H1 (cell line): ENCODE data around the gene LRTM2. TPM values are rescaled to one million over a fixed set of nuclear protein-coding genes. Genes with fewer than 3 reads are reported as not detected.

Experiments
- CTCF ChIA-PET: fragments of 300-600 bp; sonication (Branson Sonifier 250); formaldehyde crosslinking; loops from one replicate; lab custom pipeline; 2021; ENCODE audit not compliant: partially characterized antibody; lab: Charles Lee
- POLR2A ChIA-PET: fragments of 300-600 bp; sonication (Branson Sonifier 250); formaldehyde crosslinking; loops from one replicate; lab custom pipeline; 2021; ENCODE audit warnings: inconsistent platforms; ENCODE audit not compliant: partially characterized antibody; lab: Charles Lee
- DNase-seq, 2 experiments: peaks; one replicate each; pipeline versions ENCODE4 v3.0.0 to v3.0.0-alpha.2; 2010 to 2022; ENCODE audit warnings: low spot score in 2 of 2, low read depth in 1 of 2, mixed read lengths in 1 of 2
- FAIRE-seq: peaks from 2 replicates; lab custom pipeline; 2011; peaks lifted over from hg19 to GRCh38; lab: Jason Lieb, UNC
- H2AFZ ChIP-seq: 2 replicates; pipeline ENCODE4 v1.8.1; 2012; ENCODE audit warnings: low read length, inconsistent platforms
- H2AK5ac ChIP-seq: 2 replicates; pipeline ENCODE4 v1.6.1; 2013; ENCODE audit warnings: low read depth, low read length
- H2BK120ac ChIP-seq: replicated peaks from 2 replicates; pipeline ENCODE3; 2013; ENCODE audit warnings: low read depth, low read length, inconsistent platforms
- H2BK12ac ChIP-seq: 2 replicates; pipeline ENCODE4 v1.6.1; 2013; ENCODE audit warnings: low read depth, low read length
- H2BK15ac ChIP-seq: 2 replicates; pipeline ENCODE4 v1.6.1; 2013; ENCODE audit warnings: low read length
- H2BK20ac ChIP-seq: 2 replicates; pipeline ENCODE4 v1.6.1; 2013; ENCODE audit warnings: low read length
- H2BK5ac ChIP-seq: 2 replicates; pipeline ENCODE4 v1.6.1; 2013; ENCODE audit warnings: low read depth, low read length
- H3K14ac ChIP-seq: 2 replicates; pipeline ENCODE4 v1.6.1; 2013; ENCODE audit warnings: inconsistent platforms; ENCODE audit not compliant: insufficient read length
- H3K18ac ChIP-seq: 2 replicates; pipeline ENCODE4 v1.6.1; 2013; ENCODE audit warnings: low read length; ENCODE audit errors: extremely low read depth
- H3K23ac ChIP-seq: 2 replicates; pipeline ENCODE4 v1.6.1; 2013; ENCODE audit warnings: inconsistent platforms; ENCODE audit not compliant: insufficient read length
- H3K23me2 ChIP-seq: 2 replicates; pipeline ENCODE4 v1.6.1; 2013; ENCODE audit warnings: low read depth, low read length
- H3K27ac ChIP-seq: 2 replicates; pipeline ENCODE4 v1.6.1; 2011; ENCODE audit warnings: low read depth, low read length, inconsistent platforms
- H3K27me3 ChIP-seq, 4 experiments: replicated peaks in 1 of 4; 1 replicate in 1 of 4; 2 replicates in 3 of 4; pipeline versions ENCODE4 v1.6.1 to v1.8.1; 2011 to 2013; ENCODE audit warnings: low read length in 3 of 4, mild to moderate bottlenecking in 3 of 4, inconsistent platforms in 2 of 4, mixed read lengths in 2 of 4, moderate library complexity in 1 of 4; ENCODE audit not compliant: control insufficient read depth in 3 of 4, insufficient read depth in 3 of 4; ENCODE audit errors: extremely low read depth in 1 of 4
- H3K36me3 ChIP-seq, 4 experiments: 2 replicates each; pipeline versions ENCODE4 v1.6.1 to v1.8.1; 2011 to 2013; ENCODE audit warnings: mild to moderate bottlenecking in 4 of 4, low read length in 3 of 4, moderate library complexity in 2 of 4, control low read depth in 1 of 4, inconsistent platforms in 1 of 4; ENCODE audit not compliant: insufficient read depth in 4 of 4, control insufficient read depth in 2 of 4
- H3K4ac ChIP-seq: replicated peaks from 2 replicates; pipeline ENCODE3; 2013; ENCODE audit warnings: low read length, low read depth, mixed read lengths, inconsistent platforms; ENCODE audit not compliant: insufficient read length
- H3K4me1 ChIP-seq, 4 experiments: replicated peaks in 1 of 4; 1 replicate in 1 of 4; 2 replicates in 3 of 4; pipeline versions ENCODE4 v1.6.1 to v1.8.1; 2011 to 2013; ENCODE audit warnings: low read length in 3 of 4, inconsistent platforms in 2 of 4, mixed read lengths in 1 of 4; ENCODE audit not compliant: insufficient read depth in 4 of 4, control insufficient read depth in 3 of 4
- H3K4me2 ChIP-seq, 2 experiments: 2 replicates each; pipeline versions ENCODE4 v1.6.1 to v1.8.1; 2011 to 2013; ENCODE audit warnings: low read depth in 2 of 2, low read length in 2 of 2, control low read depth in 1 of 2, inconsistent platforms in 1 of 2, mild to moderate bottlenecking in 1 of 2; ENCODE audit not compliant: insufficient read depth in 1 of 2
- H3K4me3 ChIP-seq, 4 experiments: fragments of 200-600, 300-600 bp in 1 of 4; sonication (generic), shearing (Covaris generic), sonication (Bioruptor Twin) in 1 of 4; 2 replicates each; pipeline versions ENCODE4 v1.5.1 to v1.8.1; 2011 to 2016; ENCODE audit warnings: low read length in 4 of 4, low read depth in 3 of 4, control low read depth in 2 of 4, inconsistent platforms in 2 of 4, mild to moderate bottlenecking in 2 of 4, mixed read lengths in 1 of 4, moderate library complexity in 1 of 4; ENCODE audit not compliant: insufficient read depth in 2 of 4; ENCODE audit errors: extremely low read depth in 1 of 4
- H3K56ac ChIP-seq: replicated peaks from 2 replicates; pipeline ENCODE3; 2013; ENCODE audit warnings: low read depth, mild to moderate bottlenecking, mixed read lengths, low read length, inconsistent platforms; ENCODE audit not compliant: insufficient read length
- H3K79me1 ChIP-seq: 2 replicates; pipeline ENCODE4 v1.6.1; 2013; ENCODE audit warnings: low read depth, low read length, control low read depth
- H3K79me2 ChIP-seq, 2 experiments: 2 replicates each; pipeline versions ENCODE4 v1.6.1 to v1.8.1; 2012 to 2013; ENCODE audit warnings: low read length in 2 of 2, mild to moderate bottlenecking in 2 of 2, inconsistent platforms in 1 of 2; ENCODE audit not compliant: insufficient read depth in 2 of 2, control insufficient read depth in 1 of 2
- H3K9ac ChIP-seq, 4 experiments: replicated peaks in 1 of 4; 1 replicate in 1 of 4; 2 replicates in 3 of 4; pipeline versions ENCODE4 v1.6.1 to v1.8.1; 2011 to 2013; ENCODE audit warnings: low read depth in 3 of 4, low read length in 3 of 4, control low read depth in 2 of 4, mild to moderate bottlenecking in 2 of 4, moderate library complexity in 2 of 4, inconsistent platforms in 1 of 4; ENCODE audit errors: extremely low read depth in 1 of 4
- H3K9me3 ChIP-seq, 2 experiments: 2 replicates each; pipeline versions ENCODE4 v1.6.1 to v1.8.1; 2012 to 2013; ENCODE audit warnings: mild to moderate bottlenecking in 2 of 2, moderate library complexity in 2 of 2, control low read depth in 1 of 2, inconsistent platforms in 1 of 2, low read depth in 1 of 2, low read length in 1 of 2, mixed read lengths in 1 of 2; ENCODE audit not compliant: insufficient read depth in 2 of 2
- H4K20me1 ChIP-seq, 2 experiments: replicated peaks in 1 of 2; 2 replicates each; pipeline versions ENCODE3 to v1.8.1; 2011 to 2013; ENCODE audit warnings: inconsistent platforms in 2 of 2, low read length in 2 of 2, mild to moderate bottlenecking in 1 of 2; ENCODE audit not compliant: insufficient read depth in 2 of 2, control insufficient read depth in 1 of 2
- H4K5ac ChIP-seq: 2 replicates; pipeline ENCODE4 v1.6.1; 2013; ENCODE audit warnings: low read length, low read depth, mixed read lengths, inconsistent platforms; ENCODE audit not compliant: insufficient read length
- H4K8ac ChIP-seq: 2 replicates; pipeline ENCODE4 v1.8.0; 2013; ENCODE audit warnings: mild to moderate bottlenecking, moderate library complexity, low read length, inconsistent platforms; ENCODE audit not compliant: insufficient read depth; ENCODE audit errors: extremely low read depth
- H4K91ac ChIP-seq: replicated peaks from 2 replicates; pipeline ENCODE3; 2013; ENCODE audit warnings: low read length, mixed read lengths, inconsistent platforms; ENCODE audit not compliant: insufficient read length
- ATF2 ChIP-seq: IDR thresholded peaks from 2 replicates; pipeline ENCODE4 v1.6.1; 2012; ENCODE audit warnings: low read length, inconsistent platforms
- WGBS, 2 experiments: shearing (Covaris generic) in 1 of 2; methylation state at CpG; one replicate each; pipeline versions ENCODE4 v1.1.6 to v1.1.7; 2013 to 2015; ENCODE audit warnings: low lambda C conversion rate in 2 of 2, mixed read lengths in 2 of 2, inconsistent platforms in 1 of 2, low coverage in 1 of 2, missing lambda C conversion rate in 1 of 2; ENCODE audit not compliant: insufficient replicate concordance in 2 of 2, insufficient coverage in 1 of 2, insufficient read length in 1 of 2; ENCODE audit errors: extremely low coverage in 1 of 2, missing lambda C conversion rate in 1 of 2; 5-methylcytosine and 5-hydroxymethylcytosine counted together
- polyA plus RNA-seq, 7 experiments: library from polyadenylated mRNA; depleted of rRNA in 3 of 7; stranded (reverse) in 5 of 7; unstranded in 2 of 7; fragments of >200 nt in 5 of 7; fragments of 200-250 nt in 2 of 7; gene quantifications; 1 replicate in 5 of 7; 2 replicates in 1 of 7; 4 replicates in 1 of 7; pipeline versions ENCODE4 v1.2.1 to v1.2.3, GENCODE V29; 2011 to 2013; ENCODE audit warnings: missing spikeins in 2 of 7, mixed read lengths in 2 of 7
- total RNA-seq: library from RNA; stranded (reverse); fragmentation: NEBNext Ultra II Directional; extraction: Animal tissue kit (Norgen Biotek cat#: 25700); gene quantifications from 2 replicates; pipeline ENCODE4 v1.2.1, GENCODE V29; 2021

The LRTM2 gene
- total and polyA plus RNA-seq, 2 of the 8 experiments (the other 6 are each of a cell fraction or from before 2014, with no cell fraction given), result 0.06 TPM; not detected in 1

GRCh38 chr12:1885599-1886245 lies 65.4 kb downstream of the LRTM2 start:
- H3K9ac ChIP-seq, result no peak overlapping the region
- H3K79me2 ChIP-seq, result no peaks in the 10 kb centered on the region
- H3K56ac ChIP-seq, result no peak overlapping the region
- H3K79me1 ChIP-seq, result no peaks in the 10 kb centered on the region
- no peaks in the 10 kb centered on the region for H4K20me1 ChIP-seq
- no peaks in the 10 kb centered on the region for H3K4me1 ChIP-seq
- H2AK5ac ChIP-seq, result no peak overlapping the region
- no peaks in the 10 kb centered on the region for H3K36me3 ChIP-seq
- no peaks in the 10 kb centered on the region; a peak in 1 of 4 replicates for H3K9me3 ChIP-seq
- no peak overlapping the region for H2BK12ac ChIP-seq
- no peak overlapping the region for H3K18ac ChIP-seq
- H3K27ac ChIP-seq, result no peak overlapping the region
- DNase-seq (no peak), FAIRE-seq (no peak)
- CTCF ChIA-PET, result interaction anchor here (0.6 to 1.7 kb wide), 4 partner anchors 12 to 729 kb away, joined by 3 to 4 read pairs (median 3); no protein-coding TSS in a partner anchor
- no peak overlapping the region for H3K4me3 ChIP-seq
- H2AFZ ChIP-seq, result no peak overlapping the region
- H3K4ac ChIP-seq, result no peak overlapping the region
- H2BK5ac ChIP-seq, result no peak overlapping the region
- H4K8ac ChIP-seq, result no peak overlapping the region
- no peaks in the 10 kb centered on the region for H3K23me2 ChIP-seq
- POLR2A ChIA-PET, result interaction anchor here (1.1 to 1.5 kb wide), 2 partner anchors 19 to 52 kb away, joined by 3 read pairs; no protein-coding TSS in a partner anchor
- no peak overlapping the region for H4K5ac ChIP-seq
- no peak overlapping the region for H4K91ac ChIP-seq
- H3K14ac ChIP-seq, result no peak overlapping the region
- WGBS, 2 experiments, result 91% methylated on average over 13 of the region's 13 CpGs; no CpG with 5 or more reads in 1 of the 2 experiments
- no peak overlapping the region for H2BK120ac ChIP-seq
- no peaks in the 10 kb centered on the region for H3K27me3 ChIP-seq
- H2BK20ac ChIP-seq, result no peak overlapping the region
- no peak overlapping the region for H3K23ac ChIP-seq
- H2BK15ac ChIP-seq, result no peak overlapping the region
- no peak overlapping the region for H3K4me2 ChIP-seq
- TF ChIP-seq ATF2, result no peak
